HepG2 (cell line): ENCODE results near the gene TTLL13. TPM values are rescaled to one million over a fixed set of nuclear protein-coding genes. Genes with fewer than 3 reads are reported as not detected.

Source experiments
- ATAC-seq: fragments of 200-7000 bp; cut with Tn5 transposase; 3 replicates; pipeline ENCODE4 v1.9.1; 2020; ENCODE audit warnings: mild to moderate bottlenecking, moderate library complexity
- BruUV-seq: library from RNA; stranded (reverse); fragments of 400-500 nt; replicated peaks from 2 replicates; lab custom pipeline; 2021; lab: Mats Ljungman, UMichigan
- CTCF ChIA-PET: fragments of 300-600 bp; formaldehyde crosslinking; extraction: SDS; loops from one replicate; lab custom pipeline; 2021; ENCODE audit warnings: low total read pairs, inconsistent platforms, low intra/inter-chr PET ratio; lab: Yijun Ruan, JAX
- POLR2A ChIA-PET: fragments of 350-600 bp; sonication (Branson Sonifier 250); formaldehyde crosslinking; loops from one replicate; lab custom pipeline; 2020; ENCODE audit warnings: antibody characterized with exemption, inconsistent platforms; lab: Yijun Ruan, JAX
- DNase-seq: peaks from one replicate; pipeline ENCODE4 v3.0.0-alpha.2; 2015; ENCODE audit warnings: low spot score
- FAIRE-seq: peaks from 3 replicates; lab custom pipeline; 2011; peaks lifted over from hg19 to GRCh38; lab: Jason Lieb, UNC
- H2AFZ ChIP-seq: one replicate; pipeline ENCODE4 v1.6.1; 2011; ENCODE audit warnings: low read length, inconsistent platforms
- H3K27ac ChIP-seq: fragments of 300-600 bp; 3 replicates; pipeline ENCODE4 v1.8.0; 2011; ENCODE audit warnings: mixed run types, mild to moderate bottlenecking, mixed read lengths, low read length, inconsistent platforms; ENCODE audit not compliant: insufficient read depth; ENCODE audit errors: extremely low read length
- H3K27me3 ChIP-seq, 2 experiments: fragments of 200-600 bp in 1 of 2; 2 replicates in 1 of 2; 3 replicates in 1 of 2; pipeline versions ENCODE4 v1.6.0 to v1.8.0; 2011; ENCODE audit warnings: low read length in 2 of 2, mild to moderate bottlenecking in 2 of 2, moderate library complexity in 2 of 2, inconsistent platforms in 1 of 2; ENCODE audit not compliant: insufficient read depth in 2 of 2, control insufficient read depth in 1 of 2
- H3K36me3 ChIP-seq, 2 experiments: fragments of 200-600 bp in 1 of 2; replicated peaks in 1 of 2; 2 replicates in 1 of 2; 3 replicates in 1 of 2; pipeline versions ENCODE4 v1.5.1 to v1.8.0; 2011; ENCODE audit warnings: low read length in 2 of 2, inconsistent platforms in 1 of 2; ENCODE audit not compliant: insufficient read depth in 2 of 2, control insufficient read depth in 1 of 2
- H3K4me1 ChIP-seq: 2 replicates; pipeline ENCODE4 v1.5.1; 2012; ENCODE audit warnings: low read length, inconsistent platforms; ENCODE audit not compliant: insufficient read depth
- H3K4me2 ChIP-seq: 2 replicates; pipeline ENCODE4 v1.6.0; 2011; ENCODE audit warnings: low read depth, low read length, inconsistent platforms
- H3K4me3 ChIP-seq, 3 experiments: fragments of 200-600 bp in 1 of 3; sonication (generic), shearing (Covaris generic) in 1 of 3; replicated peaks in 1 of 3; 2 replicates each; pipeline ENCODE4 v1.5.1; 2011 to 2016; ENCODE audit warnings: low read length in 3 of 3, inconsistent platforms in 2 of 3, low read depth in 2 of 3, mild to moderate bottlenecking in 2 of 3, control low read depth in 1 of 3, mixed read lengths in 1 of 3; ENCODE audit not compliant: insufficient read depth in 1 of 3
- H3K79me2 ChIP-seq: one replicate; pipeline ENCODE4 v1.6.1; 2011; ENCODE audit warnings: low read length, inconsistent platforms; ENCODE audit not compliant: insufficient read depth
- H3K9ac ChIP-seq: 2 replicates; pipeline ENCODE4 v1.6.0; 2011; ENCODE audit warnings: mild to moderate bottlenecking, low read depth, low read length, inconsistent platforms; ENCODE audit not compliant: insufficient read depth
- H3K9me3 ChIP-seq: 2 replicates; pipeline ENCODE4 v1.5.1; 2012; ENCODE audit warnings: mild to moderate bottlenecking, low read length
- H4K20me1 ChIP-seq: 2 replicates; pipeline ENCODE4 v1.6.0; 2011; ENCODE audit warnings: inconsistent platforms, mild to moderate bottlenecking, low read length, moderate library complexity; ENCODE audit not compliant: insufficient read depth
- DNMT1 ChIP-seq: sonication (generic); formaldehyde crosslinking; IDR thresholded peaks from 2 replicates; pipeline ENCODE4 v1.5.1; 2020; ENCODE audit warnings: mild to moderate bottlenecking, missing genetic modification reagents
- ESRRA ChIP-seq: sonication (generic); formaldehyde crosslinking; IDR thresholded peaks from 2 replicates; pipeline ENCODE4 v1.5.1; 2020; ENCODE audit warnings: mild to moderate bottlenecking, low read depth, missing genetic modification reagents
- FOSL2 ChIP-seq: sonication (generic); formaldehyde crosslinking; IDR thresholded peaks from 2 replicates; pipeline ENCODE4 v1.4.0; 2020; ENCODE audit warnings: missing genetic modification reagents
- MBNL3 ChIP-seq: fragments of 250-450 bp; sonication (Bioruptor Pico); conservative IDR thresholded peaks from 2 replicates; pipeline ENCODE4 v1.8.0; 2022; ENCODE audit warnings: mild to moderate bottlenecking, inconsistent platforms
- RXRB ChIP-seq: IDR thresholded peaks from 2 replicates; pipeline ENCODE4 v1.6.1; 2016; ENCODE audit warnings: borderline replicate concordance, missing genetic modification reagents, missing compliant biosample characterization
- SIN3A ChIP-seq: IDR thresholded peaks from 2 replicates; pipeline ENCODE4 v1.6.1; 2011; ENCODE audit warnings: low read depth, mild to moderate bottlenecking, control low read depth, low read length, borderline replicate concordance
- ZNF256 ChIP-seq: sonication (generic); formaldehyde crosslinking; conservative IDR thresholded peaks from 2 replicates; pipeline ENCODE4 v1.4.0; 2020; ENCODE audit warnings: missing genetic modification reagents
- ZNF619 ChIP-seq: sonication (generic); formaldehyde crosslinking; IDR thresholded peaks from 2 replicates; pipeline ENCODE4 v1.4.0; 2020; ENCODE audit warnings: mild to moderate bottlenecking, missing genetic modification reagents
- ZNF790 ChIP-seq: sonication (generic); formaldehyde crosslinking; IDR thresholded peaks from 2 replicates; pipeline ENCODE4 v1.8.0; 2022; ENCODE audit warnings: missing genetic modification reagents, mild to moderate bottlenecking, borderline replicate concordance
- WGBS: methylation state at CpG from one replicate; pipeline ENCODE4 v1.1.6; 2017; ENCODE audit warnings: low lambda C conversion rate; 5-methylcytosine and 5-hydroxymethylcytosine counted together
- in situ Hi-C: cut with HindIII; loops from 2 replicates; pipeline ENCODE4 v1.10.0; 2017; ENCODE audit warnings: low pct_unique_long_range_greater_than_20kb; ENCODE audit not compliant: extremely low pct_ligation_motif_present
- intact Hi-C: fragments of 100-400 bp; cut with micrococcal nuclease; formaldehyde crosslinking; loops from one replicate; pipeline ENCODE4 v1.10.0; 2022; ENCODE audit not compliant: unreplicated experiment
- polyA plus RNA-seq, 8 experiments: library from polyadenylated mRNA; depleted of rRNA in 3 of 8; stranded (reverse) in 7 of 8; unstranded in 1 of 8; fragments of >200 nt; fragmentation: Illumina TruSeq in 4 of 8; extraction: Trizol in 4 of 8; gene quantifications; 2 replicates each; pipeline versions ENCODE4 v1.2.1 to v1.2.3, GENCODE V29; 2011 to 2016; ENCODE audit warnings: low read depth in 4 of 8, missing spikeins in 1 of 8, mixed read lengths in 1 of 8; ENCODE audit not compliant: insufficient read depth in 1 of 8
- total RNA-seq, 5 experiments: library from RNA; depleted of rRNA; stranded (reverse); fragments of >200 nt; fragmentation: Illumina TruSeq; extraction: Trizol; gene quantifications; 2 replicates each; pipeline ENCODE4 v1.2.3, GENCODE V29; 2016; ENCODE audit warnings: low read depth in 1 of 5
- TF ChIP-seq, protein P1 (sequence below): sonication (generic); formaldehyde crosslinking; IDR thresholded peaks from 2 replicates; pipeline ENCODE4 v1.4.0; 2020; ENCODE audit warnings: missing genetic modification reagents
- TF ChIP-seq, protein P2 (sequence below): sonication (generic); formaldehyde crosslinking; IDR thresholded peaks from 2 replicates; pipeline ENCODE4 v1.5.1; 2020; ENCODE audit warnings: mild to moderate bottlenecking, missing genetic modification reagents, borderline replicate concordance
- TF ChIP-seq, protein P3 (sequence below), 2 experiments: sonication (generic) in 1 of 2; formaldehyde crosslinking in 1 of 2; IDR thresholded peaks; 2 replicates each; pipeline versions ENCODE4 v1.6.1 to v1.9.0; 2014 to 2022; ENCODE audit warnings: antibody characterized with exemption in 1 of 2, borderline replicate concordance in 1 of 2, inconsistent platforms in 1 of 2, low read depth in 1 of 2, missing genetic modification reagents in 1 of 2

The TTLL13 gene
- total and polyA plus RNA-seq, 2 of the 13 experiments (the other 11 are each of a cell fraction or from before 2014, with no cell fraction given), result 0.07 to 0.29 TPM

DNA sequence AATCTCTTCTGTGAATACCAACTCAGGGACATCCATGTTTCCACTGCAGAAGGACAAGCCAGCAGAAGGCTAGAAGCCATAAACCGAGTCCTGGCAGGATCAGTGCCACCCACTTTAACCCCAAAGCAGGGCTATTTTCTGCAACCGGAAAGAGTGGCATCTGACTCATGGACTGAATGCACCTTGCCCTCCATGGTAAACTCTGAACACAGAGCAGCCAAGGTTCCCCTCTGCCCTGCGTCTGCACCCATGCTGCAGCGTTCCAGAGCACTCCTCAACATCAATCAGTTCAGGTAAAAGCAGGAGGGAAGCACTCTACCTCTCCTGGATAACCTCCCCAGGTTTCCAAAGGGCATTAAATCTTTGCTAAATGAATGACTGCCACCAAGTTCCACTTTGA, 15.3 kb downstream of the TTLL13 start:
- BruUV-seq, result no TSS peak
- Histone ChIP-seq H2AFZ (no peak overlapping the region), H3K79me2 (peaks cover 34% of the 10 kb centered on the region), H3K4me1 (peaks cover 61% of the 10 kb centered on the region), H3K4me3 (peak overlapping the region; percentile 71 to 78 (median 72)), H3K9ac (peak overlapping the region; percentile 88), H3K27ac (peak overlapping the region; percentile 83), H3K27me3 (no peaks in the 10 kb centered on the region; a peak in 1 of 5 replicates), H3K36me3 (peaks cover 2 to 6% of the 10 kb centered on the region in 2 experiments; a peak in 3 of 5 replicates), H3K4me2 (peak overlapping the region; percentile 87), H4K20me1 (peaks cover 3% of the 10 kb centered on the region), H3K9me3 (no peaks in the 10 kb centered on the region)
- CTCF ChIA-PET, result no interaction called here
- POLR2A ChIA-PET, result no interaction called here
- peak; percentile 60 for DNase-seq
- peak; percentile 68 for ATAC-seq
- in situ Hi-C loops (no loop called here), intact Hi-C loops (loop anchor here (2.0 to 5.0 kb wide), 2 partner anchors 16 to 32 kb away; partner anchors contain the start of genes CIB1, GDPGP1 and TTLL13)
- 0% methylated on average over 2 of the region's 4 CpGs for WGBS
- peak; percentile 54 for FAIRE-seq
- TF ChIP-seq SIN3A (peak; percentile 20; the same call in 1 of the 2 replicates), DNMT1 (CRISPR knock-in tag) (no peak), ESRRA (peak; percentile 13; the same call in 1 of the 2 replicates), ZNF619 (CRISPR knock-in tag) (no peak), ZNF256 (CRISPR knock-in tag) (no peak), MBNL3 (no peak), FOSL2 (CRISPR knock-in tag) (peak; percentile 89), RXRB (CRISPR knock-in tag) (peak; percentile 21; the same call in 1 of the 2 replicates), ZNF790 (CRISPR knock-in tag) (no peak)
- TF ChIP-seq, protein P1, sequence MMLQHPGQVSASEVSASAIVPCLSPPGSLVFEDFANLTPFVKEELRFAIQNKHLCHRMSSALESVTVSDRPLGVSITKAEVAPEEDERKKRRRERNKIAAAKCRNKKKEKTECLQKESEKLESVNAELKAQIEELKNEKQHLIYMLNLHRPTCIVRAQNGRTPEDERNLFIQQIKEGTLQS (CRISPR knock-in tag), result no peak
- TF ChIP-seq, protein P2, sequence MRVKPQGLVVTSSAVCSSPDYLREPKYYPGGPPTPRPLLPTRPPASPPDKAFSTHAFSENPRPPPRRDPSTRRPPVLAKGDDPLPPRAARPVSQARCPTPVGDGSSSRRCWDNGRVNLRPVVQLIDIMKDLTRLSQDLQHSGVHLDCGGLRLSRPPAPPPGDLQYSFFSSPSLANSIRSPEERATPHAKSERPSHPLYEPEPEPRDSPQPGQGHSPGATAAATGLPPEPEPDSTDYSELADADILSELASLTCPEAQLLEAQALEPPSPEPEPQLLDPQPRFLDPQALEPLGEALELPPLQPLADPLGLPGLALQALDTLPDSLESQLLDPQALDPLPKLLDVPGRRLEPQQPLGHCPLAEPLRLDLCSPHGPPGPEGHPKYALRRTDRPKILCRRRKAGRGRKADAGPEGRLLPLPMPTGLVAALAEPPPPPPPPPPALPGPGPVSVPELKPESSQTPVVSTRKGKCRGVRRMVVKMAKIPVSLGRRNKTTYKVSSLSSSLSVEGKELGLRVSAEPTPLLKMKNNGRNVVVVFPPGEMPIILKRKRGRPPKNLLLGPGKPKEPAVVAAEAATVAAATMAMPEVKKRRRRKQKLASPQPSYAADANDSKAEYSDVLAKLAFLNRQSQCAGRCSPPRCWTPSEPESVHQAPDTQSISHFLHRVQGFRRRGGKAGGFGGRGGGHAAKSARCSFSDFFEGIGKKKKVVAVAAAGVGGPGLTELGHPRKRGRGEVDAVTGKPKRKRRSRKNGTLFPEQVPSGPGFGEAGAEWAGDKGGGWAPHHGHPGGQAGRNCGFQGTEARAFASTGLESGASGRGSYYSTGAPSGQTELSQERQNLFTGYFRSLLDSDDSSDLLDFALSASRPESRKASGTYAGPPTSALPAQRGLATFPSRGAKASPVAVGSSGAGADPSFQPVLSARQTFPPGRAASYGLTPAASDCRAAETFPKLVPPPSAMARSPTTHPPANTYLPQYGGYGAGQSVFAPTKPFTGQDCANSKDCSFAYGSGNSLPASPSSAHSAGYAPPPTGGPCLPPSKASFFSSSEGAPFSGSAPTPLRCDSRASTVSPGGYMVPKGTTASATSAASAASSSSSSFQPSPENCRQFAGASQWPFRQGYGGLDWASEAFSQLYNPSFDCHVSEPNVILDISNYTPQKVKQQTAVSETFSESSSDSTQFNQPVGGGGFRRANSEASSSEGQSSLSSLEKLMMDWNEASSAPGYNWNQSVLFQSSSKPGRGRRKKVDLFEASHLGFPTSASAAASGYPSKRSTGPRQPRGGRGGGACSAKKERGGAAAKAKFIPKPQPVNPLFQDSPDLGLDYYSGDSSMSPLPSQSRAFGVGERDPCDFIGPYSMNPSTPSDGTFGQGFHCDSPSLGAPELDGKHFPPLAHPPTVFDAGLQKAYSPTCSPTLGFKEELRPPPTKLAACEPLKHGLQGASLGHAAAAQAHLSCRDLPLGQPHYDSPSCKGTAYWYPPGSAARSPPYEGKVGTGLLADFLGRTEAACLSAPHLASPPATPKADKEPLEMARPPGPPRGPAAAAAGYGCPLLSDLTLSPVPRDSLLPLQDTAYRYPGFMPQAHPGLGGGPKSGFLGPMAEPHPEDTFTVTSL, result peak; percentile 49; the same call in 1 of the 2 replicates
- TF ChIP-seq, protein P3, sequence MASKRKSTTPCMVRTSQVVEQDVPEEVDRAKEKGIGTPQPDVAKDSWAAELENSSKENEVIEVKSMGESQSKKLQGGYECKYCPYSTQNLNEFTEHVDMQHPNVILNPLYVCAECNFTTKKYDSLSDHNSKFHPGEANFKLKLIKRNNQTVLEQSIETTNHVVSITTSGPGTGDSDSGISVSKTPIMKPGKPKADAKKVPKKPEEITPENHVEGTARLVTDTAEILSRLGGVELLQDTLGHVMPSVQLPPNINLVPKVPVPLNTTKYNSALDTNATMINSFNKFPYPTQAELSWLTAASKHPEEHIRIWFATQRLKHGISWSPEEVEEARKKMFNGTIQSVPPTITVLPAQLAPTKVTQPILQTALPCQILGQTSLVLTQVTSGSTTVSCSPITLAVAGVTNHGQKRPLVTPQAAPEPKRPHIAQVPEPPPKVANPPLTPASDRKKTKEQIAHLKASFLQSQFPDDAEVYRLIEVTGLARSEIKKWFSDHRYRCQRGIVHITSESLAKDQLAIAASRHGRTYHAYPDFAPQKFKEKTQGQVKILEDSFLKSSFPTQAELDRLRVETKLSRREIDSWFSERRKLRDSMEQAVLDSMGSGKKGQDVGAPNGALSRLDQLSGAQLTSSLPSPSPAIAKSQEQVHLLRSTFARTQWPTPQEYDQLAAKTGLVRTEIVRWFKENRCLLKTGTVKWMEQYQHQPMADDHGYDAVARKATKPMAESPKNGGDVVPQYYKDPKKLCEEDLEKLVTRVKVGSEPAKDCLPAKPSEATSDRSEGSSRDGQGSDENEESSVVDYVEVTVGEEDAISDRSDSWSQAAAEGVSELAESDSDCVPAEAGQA (IDR thresholded peaks at IDR 0.05; ENCODE audit: low read depth), result peak; percentile 37; the same call in 1 of the 2 replicates
- TF ChIP-seq, protein P3 (CRISPR knock-in tag; IDR thresholded peaks at IDR 0.05; ENCODE audit: borderline replicate concordance), result no peak
